ENCODE data around the gene CCNL2. TPM values are rescaled to one million over a fixed set of nuclear protein-coding genes. Genes with fewer than 3 reads are reported as not detected.

Gene CCNL2
- total RNA-seq, 1 experiment from 2014 or later = 142 TPM

- TF ChIP-seq, protein P1, sequence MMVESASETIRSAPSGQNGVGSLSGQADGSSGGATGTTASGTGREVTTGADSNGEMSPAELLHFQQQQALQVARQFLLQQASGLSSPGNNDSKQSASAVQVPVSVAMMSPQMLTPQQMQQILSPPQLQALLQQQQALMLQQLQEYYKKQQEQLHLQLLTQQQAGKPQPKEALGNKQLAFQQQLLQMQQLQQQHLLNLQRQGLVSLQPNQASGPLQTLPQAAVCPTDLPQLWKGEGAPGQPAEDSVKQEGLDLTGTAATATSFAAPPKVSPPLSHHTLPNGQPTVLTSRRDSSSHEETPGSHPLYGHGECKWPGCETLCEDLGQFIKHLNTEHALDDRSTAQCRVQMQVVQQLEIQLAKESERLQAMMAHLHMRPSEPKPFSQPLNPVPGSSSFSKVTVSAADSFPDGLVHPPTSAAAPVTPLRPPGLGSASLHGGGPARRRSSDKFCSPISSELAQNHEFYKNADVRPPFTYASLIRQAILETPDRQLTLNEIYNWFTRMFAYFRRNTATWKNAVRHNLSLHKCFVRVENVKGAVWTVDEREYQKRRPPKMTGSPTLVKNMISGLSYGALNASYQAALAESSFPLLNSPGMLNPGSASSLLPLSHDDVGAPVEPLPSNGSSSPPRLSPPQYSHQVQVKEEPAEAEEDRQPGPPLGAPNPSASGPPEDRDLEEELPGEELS (CRISPR knock-in tag; IDR thresholded peaks at IDR 0.05) = peak; percentile 34; the same call in 1 of the 2 replicates
- TF ChIP-seq, protein P2, sequence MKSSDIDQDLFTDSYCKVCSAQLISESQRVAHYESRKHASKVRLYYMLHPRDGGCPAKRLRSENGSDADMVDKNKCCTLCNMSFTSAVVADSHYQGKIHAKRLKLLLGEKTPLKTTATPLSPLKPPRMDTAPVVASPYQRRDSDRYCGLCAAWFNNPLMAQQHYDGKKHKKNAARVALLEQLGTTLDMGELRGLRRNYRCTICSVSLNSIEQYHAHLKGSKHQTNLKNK (CRISPR knock-in tag; IDR thresholded peaks at IDR 0.05) = no peak
- TF ChIP-seq ZNF263 (CRISPR knock-in tag; IDR thresholded peaks at IDR 0.05; ENCODE audit: low read depth) (no peak), ELF4 (CRISPR knock-in tag; IDR thresholded peaks at IDR 0.05; ENCODE audit: low read depth) (no peak), E2F4 (CRISPR knock-in tag; IDR thresholded peaks at IDR 0.05; ENCODE audit: borderline replicate concordance, low read depth) (0 out of 2 replicates have a peak, but pooled peaks have one; percentile 22), JAZF1 (CRISPR knock-in tag; IDR thresholded peaks at IDR 0.05) (no peak), FOXJ3 (CRISPR knock-in tag; IDR thresholded peaks at IDR 0.05; ENCODE audit: borderline replicate concordance) (no peak), OVOL2 (CRISPR knock-in tag; IDR thresholded peaks at IDR 0.05; ENCODE audit: borderline replicate concordance) (no peak), ZBTB43 (CRISPR knock-in tag; IDR thresholded peaks at IDR 0.05) (no peak), HMGA2 (CRISPR knock-in tag; IDR thresholded peaks at IDR 0.05) (no peak), TCF7 (CRISPR knock-in tag; IDR thresholded peaks at IDR 0.05; ENCODE audit: low read depth) (no peak), NFATC4 (CRISPR knock-in tag; IDR thresholded peaks at IDR 0.05) (no peak), ATF1 (CRISPR knock-in tag; IDR thresholded peaks at IDR 0.05) (no peak), ATF3 (CRISPR knock-in tag; conservative IDR thresholded peaks at IDR 0.05) (no peak), ZNF232 (CRISPR knock-in tag; IDR thresholded peaks at IDR 0.05) (no peak)
- TF ChIP-seq, protein P3, sequence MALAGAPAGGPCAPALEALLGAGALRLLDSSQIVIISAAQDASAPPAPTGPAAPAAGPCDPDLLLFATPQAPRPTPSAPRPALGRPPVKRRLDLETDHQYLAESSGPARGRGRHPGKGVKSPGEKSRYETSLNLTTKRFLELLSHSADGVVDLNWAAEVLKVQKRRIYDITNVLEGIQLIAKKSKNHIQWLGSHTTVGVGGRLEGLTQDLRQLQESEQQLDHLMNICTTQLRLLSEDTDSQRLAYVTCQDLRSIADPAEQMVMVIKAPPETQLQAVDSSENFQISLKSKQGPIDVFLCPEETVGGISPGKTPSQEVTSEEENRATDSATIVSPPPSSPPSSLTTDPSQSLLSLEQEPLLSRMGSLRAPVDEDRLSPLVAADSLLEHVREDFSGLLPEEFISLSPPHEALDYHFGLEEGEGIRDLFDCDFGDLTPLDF (CRISPR knock-in tag; IDR thresholded peaks at IDR 0.05) = no peak
- TF ChIP-seq, protein P4, sequence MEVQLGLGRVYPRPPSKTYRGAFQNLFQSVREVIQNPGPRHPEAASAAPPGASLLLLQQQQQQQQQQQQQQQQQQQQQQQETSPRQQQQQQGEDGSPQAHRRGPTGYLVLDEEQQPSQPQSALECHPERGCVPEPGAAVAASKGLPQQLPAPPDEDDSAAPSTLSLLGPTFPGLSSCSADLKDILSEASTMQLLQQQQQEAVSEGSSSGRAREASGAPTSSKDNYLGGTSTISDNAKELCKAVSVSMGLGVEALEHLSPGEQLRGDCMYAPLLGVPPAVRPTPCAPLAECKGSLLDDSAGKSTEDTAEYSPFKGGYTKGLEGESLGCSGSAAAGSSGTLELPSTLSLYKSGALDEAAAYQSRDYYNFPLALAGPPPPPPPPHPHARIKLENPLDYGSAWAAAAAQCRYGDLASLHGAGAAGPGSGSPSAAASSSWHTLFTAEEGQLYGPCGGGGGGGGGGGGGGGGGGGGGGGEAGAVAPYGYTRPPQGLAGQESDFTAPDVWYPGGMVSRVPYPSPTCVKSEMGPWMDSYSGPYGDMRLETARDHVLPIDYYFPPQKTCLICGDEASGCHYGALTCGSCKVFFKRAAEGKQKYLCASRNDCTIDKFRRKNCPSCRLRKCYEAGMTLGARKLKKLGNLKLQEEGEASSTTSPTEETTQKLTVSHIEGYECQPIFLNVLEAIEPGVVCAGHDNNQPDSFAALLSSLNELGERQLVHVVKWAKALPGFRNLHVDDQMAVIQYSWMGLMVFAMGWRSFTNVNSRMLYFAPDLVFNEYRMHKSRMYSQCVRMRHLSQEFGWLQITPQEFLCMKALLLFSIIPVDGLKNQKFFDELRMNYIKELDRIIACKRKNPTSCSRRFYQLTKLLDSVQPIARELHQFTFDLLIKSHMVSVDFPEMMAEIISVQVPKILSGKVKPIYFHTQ (CRISPR knock-in tag; IDR thresholded peaks at IDR 0.05) = no peak
- TF ChIP-seq, protein P5, sequence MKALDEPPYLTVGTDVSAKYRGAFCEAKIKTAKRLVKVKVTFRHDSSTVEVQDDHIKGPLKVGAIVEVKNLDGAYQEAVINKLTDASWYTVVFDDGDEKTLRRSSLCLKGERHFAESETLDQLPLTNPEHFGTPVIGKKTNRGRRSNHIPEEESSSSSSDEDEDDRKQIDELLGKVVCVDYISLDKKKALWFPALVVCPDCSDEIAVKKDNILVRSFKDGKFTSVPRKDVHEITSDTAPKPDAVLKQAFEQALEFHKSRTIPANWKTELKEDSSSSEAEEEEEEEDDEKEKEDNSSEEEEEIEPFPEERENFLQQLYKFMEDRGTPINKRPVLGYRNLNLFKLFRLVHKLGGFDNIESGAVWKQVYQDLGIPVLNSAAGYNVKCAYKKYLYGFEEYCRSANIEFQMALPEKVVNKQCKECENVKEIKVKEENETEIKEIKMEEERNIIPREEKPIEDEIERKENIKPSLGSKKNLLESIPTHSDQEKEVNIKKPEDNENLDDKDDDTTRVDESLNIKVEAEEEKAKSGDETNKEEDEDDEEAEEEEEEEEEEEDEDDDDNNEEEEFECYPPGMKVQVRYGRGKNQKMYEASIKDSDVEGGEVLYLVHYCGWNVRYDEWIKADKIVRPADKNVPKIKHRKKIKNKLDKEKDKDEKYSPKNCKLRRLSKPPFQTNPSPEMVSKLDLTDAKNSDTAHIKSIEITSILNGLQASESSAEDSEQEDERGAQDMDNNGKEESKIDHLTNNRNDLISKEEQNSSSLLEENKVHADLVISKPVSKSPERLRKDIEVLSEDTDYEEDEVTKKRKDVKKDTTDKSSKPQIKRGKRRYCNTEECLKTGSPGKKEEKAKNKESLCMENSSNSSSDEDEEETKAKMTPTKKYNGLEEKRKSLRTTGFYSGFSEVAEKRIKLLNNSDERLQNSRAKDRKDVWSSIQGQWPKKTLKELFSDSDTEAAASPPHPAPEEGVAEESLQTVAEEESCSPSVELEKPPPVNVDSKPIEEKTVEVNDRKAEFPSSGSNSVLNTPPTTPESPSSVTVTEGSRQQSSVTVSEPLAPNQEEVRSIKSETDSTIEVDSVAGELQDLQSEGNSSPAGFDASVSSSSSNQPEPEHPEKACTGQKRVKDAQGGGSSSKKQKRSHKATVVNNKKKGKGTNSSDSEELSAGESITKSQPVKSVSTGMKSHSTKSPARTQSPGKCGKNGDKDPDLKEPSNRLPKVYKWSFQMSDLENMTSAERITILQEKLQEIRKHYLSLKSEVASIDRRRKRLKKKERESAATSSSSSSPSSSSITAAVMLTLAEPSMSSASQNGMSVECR (CRISPR knock-in tag; IDR thresholded peaks at IDR 0.05; ENCODE audit: borderline replicate concordance) = 0 out of 2 replicates have a peak, but pooled peaks have one; percentile 47
- TF ChIP-seq, protein P6, sequence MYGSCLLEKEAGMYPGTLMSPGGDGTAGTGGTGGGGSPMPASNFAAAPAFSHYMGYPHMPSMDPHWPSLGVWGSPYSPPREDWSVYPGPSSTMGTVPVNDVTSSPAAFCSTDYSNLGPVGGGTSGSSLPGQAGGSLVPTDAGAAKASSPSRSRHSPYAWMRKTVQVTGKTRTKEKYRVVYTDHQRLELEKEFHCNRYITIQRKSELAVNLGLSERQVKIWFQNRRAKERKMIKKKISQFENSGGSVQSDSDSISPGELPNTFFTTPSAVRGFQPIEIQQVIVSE (CRISPR knock-in tag; IDR thresholded peaks at IDR 0.05; ENCODE audit: borderline replicate concordance) = no peak
- TF ChIP-seq, protein P7, sequence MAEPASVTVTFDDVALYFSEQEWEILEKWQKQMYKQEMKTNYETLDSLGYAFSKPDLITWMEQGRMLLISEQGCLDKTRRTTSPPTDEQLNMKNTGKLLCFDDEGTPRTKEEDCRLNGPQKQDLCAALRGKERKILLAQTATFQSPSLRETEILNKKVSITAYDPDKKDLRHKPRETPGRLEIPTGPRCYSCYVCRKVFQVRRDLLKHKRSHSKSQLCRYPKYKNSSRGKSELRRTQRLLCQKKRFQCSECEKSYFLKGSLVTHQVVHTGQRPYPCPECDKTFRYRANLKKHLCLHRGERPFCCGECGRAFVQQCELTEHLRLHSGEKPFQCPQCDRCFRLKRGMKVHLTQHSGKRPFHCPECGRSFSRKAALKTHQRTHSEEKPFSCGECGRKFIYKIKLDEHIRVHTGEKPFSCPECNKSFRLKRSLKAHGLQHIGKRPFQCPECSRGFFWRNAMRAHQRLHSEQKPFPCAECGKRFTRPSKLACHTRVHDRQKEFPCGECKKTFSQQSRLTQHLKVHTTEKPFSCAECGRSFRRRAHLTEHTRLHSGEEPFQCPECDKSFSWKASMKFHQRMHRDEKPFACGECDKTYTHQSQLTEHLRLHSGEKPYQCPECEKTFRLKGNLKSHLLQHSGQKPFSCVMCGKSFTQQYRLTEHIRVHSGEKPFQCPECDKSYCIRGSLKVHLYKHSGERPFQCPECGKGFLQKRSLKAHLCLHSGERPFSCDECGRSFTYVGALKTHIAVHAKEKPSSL (CRISPR knock-in tag; conservative IDR thresholded peaks at IDR 0.05) = no peak
Observed at GRCh38 chr1:1353389-1354151, 45.6 kb downstream of the CCNL2 start (continued).

Measured in WTC11 (cell line).